SH-SY5Y (cell line): ENCODE measurements around the gene EID2B.

ENCODE experiments used
- GATA2 ChIP-seq: IDR thresholded peaks from 2 replicates; pipeline ENCODE4 v1.6.1; 2011; ENCODE audit warnings: mild to moderate bottlenecking, low read depth, low read length
- GATA3 ChIP-seq: IDR thresholded peaks from 2 replicates; pipeline ENCODE4 v1.6.1; 2011; ENCODE audit warnings: low read depth, mild to moderate bottlenecking, low read length, moderate library complexity

DNA sequence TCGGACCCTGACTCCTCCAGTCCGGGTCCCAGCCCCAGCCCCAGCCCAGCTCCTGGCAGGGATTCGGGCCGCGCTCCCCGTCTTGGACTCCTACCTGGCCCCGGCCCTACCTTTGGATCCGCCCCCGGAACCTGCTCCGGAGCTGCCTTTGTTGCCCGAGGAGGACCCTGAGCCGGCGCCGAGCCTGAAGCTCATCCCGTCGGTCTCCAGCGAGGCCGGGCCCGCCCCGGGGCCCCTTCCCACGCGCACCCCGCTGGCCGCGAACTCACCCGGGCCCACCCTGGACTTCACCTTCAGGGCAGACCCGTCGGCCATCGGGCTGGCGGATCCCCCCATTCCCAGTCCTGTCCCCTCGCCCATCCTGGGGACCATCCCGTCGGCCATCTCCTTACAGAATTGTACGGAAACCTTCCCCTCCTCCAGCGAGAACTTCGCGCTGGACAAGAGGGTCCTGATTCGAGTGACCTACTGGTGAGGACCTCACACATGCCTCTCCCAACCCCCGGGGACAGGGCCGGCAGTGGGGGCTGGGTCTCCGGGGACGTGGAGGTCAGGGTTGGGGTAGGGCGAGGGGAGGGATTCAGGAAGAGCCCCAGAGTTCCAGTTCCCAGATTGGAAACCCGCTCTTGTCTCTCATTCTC lies 17.0 kb downstream of the EID2B start:
- no peak for TF ChIP-seq GATA3
- TF ChIP-seq GATA2: no peak
